Measurements from ENCODE around the gene MACROD1. TPM values are rescaled to one million over a fixed set of nuclear protein-coding genes. Genes with fewer than 3 reads are reported as not detected.

The MACROD1 gene
- total RNA-seq, 4 donors from 2014 or later = 17.1 to 30.0 (median 29.3) TPM

GRCh38 chr11:64103277-64103985 lies 62.5 kb downstream of the MACROD1 start:
- Histone ChIP-seq H3K36me3 (no peaks in the 10 kb centered on the region), H3K4me1 (no peaks in the 10 kb centered on the region), H3K27ac (no peak overlapping the region), H3K4me3 (no peak overlapping the region), H3K27me3 (no peaks in the 10 kb centered on the region), H3K9me3 (no peaks in the 10 kb centered on the region)
- TF ChIP-seq POLR2A (IDR thresholded peaks at IDR 0.05) (no peak), CTCF (IDR thresholded peaks at IDR 0.05) (no peak)
- no peak for DNase-seq

GRCh38 chr11:64102005-64102738 lies 63.7 kb downstream of the MACROD1 start:
- Histone ChIP-seq H3K4me3 (no peak overlapping the region), H3K36me3 (no peaks in the 10 kb centered on the region), H3K27ac (no peak overlapping the region), H3K4me1 (no peaks in the 10 kb centered on the region), H3K27me3 (no peaks in the 10 kb centered on the region), H3K9me3 (no peaks in the 10 kb centered on the region)
- DNase-seq = no peak
- no peak for TF ChIP-seq CTCF (IDR thresholded peaks at IDR 0.05)
- TF ChIP-seq POLR2A (IDR thresholded peaks at IDR 0.05) = no peak

GRCh38 chr11:64101461-64101860 lies 64.5 kb downstream of the MACROD1 start:
- no peak for TF ChIP-seq POLR2A (IDR thresholded peaks at IDR 0.05)
- no peak for TF ChIP-seq CTCF (IDR thresholded peaks at IDR 0.05)
- no peak for DNase-seq
- Histone ChIP-seq H3K4me1 (no peaks in the 10 kb centered on the region), H3K27ac (no peak overlapping the region), H3K4me3 (no peak overlapping the region), H3K36me3 (no peaks in the 10 kb centered on the region), H3K9me3 (no peaks in the 10 kb centered on the region), H3K27me3 (no peaks in the 10 kb centered on the region)

GRCh38 chr11:64100782-64101353 lies 65.0 kb downstream of the MACROD1 start:
- Histone ChIP-seq H3K4me1 (peaks cover 0 to 5% (median 0%) of the 10 kb centered on the region in 4 donors), H3K4me3 (no peak overlapping the region), H3K27me3 (no peaks in the 10 kb centered on the region), H3K27ac (no peak overlapping the region), H3K36me3 (no peaks in the 10 kb centered on the region), H3K9me3 (no peaks in the 10 kb centered on the region)
- DNase-seq = no peak
- TF ChIP-seq CTCF (IDR thresholded peaks at IDR 0.05) (no peak), POLR2A (IDR thresholded peaks at IDR 0.05) (no peak)

- peaks cover 0 to 10% (median 0%) of the 10 kb centered on the region in 4 donors for H3K4me1 ChIP-seq
- TF ChIP-seq POLR2A (IDR thresholded peaks at IDR 0.05) (no peak), CTCF (IDR thresholded peaks at IDR 0.05) (no peak)
- no peak overlapping the region for H3K4me3 ChIP-seq
- H3K36me3 ChIP-seq = no peaks in the 10 kb centered on the region
- H3K27me3 ChIP-seq = no peaks in the 10 kb centered on the region
- DNase-seq = peak in 1 of 3 donors; percentile 18
- H3K27ac ChIP-seq = no peak overlapping the region
- no peaks in the 10 kb centered on the region for H3K9me3 ChIP-seq
Observed at GRCh38 chr11:64100360-64100759, 65.6 kb downstream of the MACROD1 start.

Measured in Peyer's patch (tissue), 4 donors.